ENCODE data around the gene PCBP3. TPM values are rescaled to one million over a fixed set of nuclear protein-coding genes. Genes with fewer than 3 reads are reported as not detected.

Gene PCBP3
- total RNA-seq, 1 donor from 2014 or later: 0.13 TPM

GRCh38 chr21:45724345-45724961, 80.9 kb downstream of the PCBP3 start:
- DNase-seq (ENCODE audit: low read depth in 2 of 2): no peak

- no peak for DNase-seq (ENCODE audit: low read depth in 2 of 2)
These were observed 81.7 kb downstream of the PCBP3 start for GRCh38 chr21:45724994-45725843.

- no peak for DNase-seq (ENCODE audit: low read depth in 2 of 2)
These were observed 82.3 kb downstream of the PCBP3 start for GRCh38 chr21:45725844-45726200.

- no peak for DNase-seq (ENCODE audit: low read depth in 2 of 2)
These were observed 82.9 kb downstream of the PCBP3 start for GRCh38 chr21:45726438-45726837.

GRCh38 chr21:45727390-45727789, 83.9 kb downstream of the PCBP3 start:
- DNase-seq (ENCODE audit: low read depth in 2 of 2): no peak

- DNase-seq (ENCODE audit: low read depth in 2 of 2): no peak
These were observed 91.9 kb downstream of the PCBP3 start for GRCh38 chr21:45735259-45736000.

GRCh38 chr21:45736042-45736689, 92.6 kb downstream of the PCBP3 start:
- DNase-seq (ENCODE audit: low read depth in 2 of 2): no peak

GRCh38 chr21:45736690-45737484, 93.4 kb downstream of the PCBP3 start:
- no peak for DNase-seq (ENCODE audit: low read depth in 2 of 2)

GRCh38 chr21:45737485-45738166, 94.1 kb downstream of the PCBP3 start:
- DNase-seq (ENCODE audit: low read depth in 2 of 2): no peak

- DNase-seq (ENCODE audit: low read depth in 2 of 2): no peak
These were observed 95.9 kb downstream of the PCBP3 start for GRCh38 chr21:45739218-45740087.

- DNase-seq (ENCODE audit: low read depth in 2 of 2): no peak
These were observed 96.5 kb downstream of the PCBP3 start for GRCh38 chr21:45740088-45740440.

- DNase-seq (ENCODE audit: low read depth in 2 of 2): no peak
These were observed 97.2 kb downstream of the PCBP3 start for GRCh38 chr21:45740491-45741357.

GRCh38 chr21:45741691-45742090, 98.2 kb downstream of the PCBP3 start:
- no peak for DNase-seq (ENCODE audit: low read depth in 2 of 2)

- DNase-seq (ENCODE audit: low read depth in 2 of 2): no peak
These were observed 98.7 kb downstream of the PCBP3 start for GRCh38 chr21:45742247-45742646.

GRCh38 chr21:45745256-45745655, 101.7 kb downstream of the PCBP3 start:
- DNase-seq (ENCODE audit: low read depth in 2 of 2): no peak

- no peak for DNase-seq (ENCODE audit: low read depth in 2 of 2)
These were observed 103.8 kb downstream of the PCBP3 start for GRCh38 chr21:45747233-45747766.

- DNase-seq (ENCODE audit: low read depth in 2 of 2): no peak
These were observed 104.4 kb downstream of the PCBP3 start for GRCh38 chr21:45747802-45748445.

GRCh38 chr21:45748593-45748992, 105.1 kb downstream of the PCBP3 start:
- DNase-seq (ENCODE audit: low read depth in 2 of 2): no peak
